Astrocyte (in vitro differentiated cells and primary cell): ENCODE results near the gene SCRN2. TPM values are rescaled to one million over a fixed set of nuclear protein-coding genes. Genes with fewer than 3 reads are reported as not detected.
A peak's percentile ranks its signal among the peaks of the same experiment; 100 is the strongest.

Experiments used
- DNase-seq: peaks from one replicate; pipeline ENCODE4 v3.0.0-alpha.2; 2010; ENCODE audit warnings: low read depth
- FAIRE-seq: peaks from 2 replicates; lab custom pipeline; 2011; peaks lifted over from hg19 to GRCh38; lab: Jason Lieb, UNC
- H2AFZ ChIP-seq: 2 replicates; pipeline ENCODE4 v1.6.0; 2012; ENCODE audit warnings: low read depth, low read length, inconsistent platforms
- H3K27ac ChIP-seq: 2 replicates; pipeline ENCODE4 v1.5.1; 2011; ENCODE audit warnings: low read depth, low read length, inconsistent platforms
- H3K27me3 ChIP-seq: 2 replicates; pipeline ENCODE4 v1.6.0; 2011; ENCODE audit warnings: low read length, inconsistent platforms; ENCODE audit not compliant: insufficient read depth
- H3K36me3 ChIP-seq: 2 replicates; pipeline ENCODE4 v1.5.1; 2011; ENCODE audit warnings: low read length, inconsistent platforms; ENCODE audit not compliant: insufficient read depth
- H3K4me1 ChIP-seq: 2 replicates; pipeline ENCODE4 v1.5.1; 2011; ENCODE audit warnings: low read length, inconsistent platforms; ENCODE audit not compliant: insufficient read depth
- H3K4me2 ChIP-seq: 2 replicates; pipeline ENCODE4 v1.6.0; 2012; ENCODE audit warnings: low read length, inconsistent platforms
- H3K4me3 ChIP-seq: 2 replicates; pipeline ENCODE4 v1.5.1; 2011; ENCODE audit warnings: low read depth, mild to moderate bottlenecking, low read length, inconsistent platforms; ENCODE audit not compliant: insufficient read depth
- H3K79me2 ChIP-seq: 2 replicates; pipeline ENCODE4 v1.6.0; 2012; ENCODE audit warnings: mild to moderate bottlenecking, low read length, inconsistent platforms; ENCODE audit not compliant: insufficient read depth
- H3K9ac ChIP-seq: 2 replicates; pipeline ENCODE4 v1.6.0; 2012; ENCODE audit warnings: mild to moderate bottlenecking, low read length, inconsistent platforms
- H3K9me3 ChIP-seq: 2 replicates; pipeline ENCODE4 v1.5.1; 2012; ENCODE audit warnings: low read depth, mild to moderate bottlenecking, low read length, inconsistent platforms; ENCODE audit not compliant: insufficient read depth
- H4K20me1 ChIP-seq: 2 replicates; pipeline ENCODE4 v1.6.0; 2012; ENCODE audit warnings: low read length, inconsistent platforms; ENCODE audit not compliant: insufficient read depth
- H3K27ac Mint-ChIP-seq: one replicate; pipeline ENCODE4 v1.8.0; 2021; ENCODE audit warnings: mild to moderate bottlenecking, mixed read lengths; ENCODE audit not compliant: unreplicated experiment
- H3K27me3 Mint-ChIP-seq: one replicate; pipeline ENCODE4 v1.8.0; 2021; ENCODE audit warnings: low read depth, mixed read lengths; ENCODE audit not compliant: unreplicated experiment
- H3K36me3 Mint-ChIP-seq: one replicate; pipeline ENCODE4 v1.8.0; 2021; ENCODE audit warnings: low read depth, mixed read lengths; ENCODE audit not compliant: unreplicated experiment
- H3K4me1 Mint-ChIP-seq: one replicate; pipeline ENCODE4 v1.8.0; 2021; ENCODE audit warnings: low read depth, mixed read lengths; ENCODE audit not compliant: unreplicated experiment
- H3K4me3 Mint-ChIP-seq: one replicate; pipeline ENCODE4 v1.8.0; 2021; ENCODE audit warnings: mild to moderate bottlenecking, moderate library complexity, mixed read lengths; ENCODE audit not compliant: unreplicated experiment
- H3K9me3 Mint-ChIP-seq: one replicate; pipeline ENCODE4 v1.8.0; 2021; ENCODE audit warnings: mild to moderate bottlenecking, mixed read lengths; ENCODE audit not compliant: unreplicated experiment
- EZH2 ChIP-seq: IDR thresholded peaks from 2 replicates; pipeline ENCODE4 v1.6.1; 2012; ENCODE audit warnings: mild to moderate bottlenecking, low read length, inconsistent platforms; ENCODE audit not compliant: insufficient read depth
- total RNA-seq: library from RNA; stranded (reverse); gene quantifications from 2 replicates; pipeline ENCODE4 v1.2.1, GENCODE V29; 2021
- TF ChIP-seq, protein P1 (sequence below): IDR thresholded peaks from 2 replicates; pipeline ENCODE4 v1.5.1; 2011; ENCODE audit warnings: low read depth, mild to moderate bottlenecking, inconsistent platforms, low read length, moderate library complexity; ENCODE audit not compliant: insufficient read depth

Gene SCRN2
- total RNA-seq, 1 donor from 2014 or later, result 17.5 TPM

DNA sequence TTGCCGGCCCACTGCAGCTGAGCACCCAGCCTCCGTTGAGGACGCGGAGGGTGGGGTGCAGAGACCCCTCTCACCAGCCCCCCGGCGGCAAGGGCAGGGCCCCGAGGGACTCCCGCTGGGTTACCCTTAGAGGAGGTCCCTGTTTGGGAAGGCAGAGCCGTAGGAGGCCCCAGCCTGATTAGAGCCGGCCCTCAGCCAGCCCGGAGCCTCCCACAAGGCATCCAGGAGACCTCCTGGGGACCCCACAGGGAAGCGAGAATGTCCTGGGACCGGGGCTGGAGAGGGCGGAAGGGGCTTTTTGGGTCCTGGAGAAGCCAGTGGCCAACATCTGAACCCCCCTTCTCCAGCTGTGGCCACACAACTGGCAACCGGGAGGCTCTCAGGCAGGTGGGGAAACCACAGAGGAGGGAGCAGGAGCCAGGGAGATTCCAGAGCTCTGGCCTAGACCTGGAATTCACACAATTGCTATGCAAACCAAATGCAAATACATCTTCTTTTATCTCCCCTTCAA is 31.6 kb upstream of the SCRN2 start:
- Histone ChIP-seq H3K36me3 (no peaks in the 10 kb centered on the region), H3K4me3 (no peak overlapping the region), H3K9me3 (no peaks in the 10 kb centered on the region), H3K4me2 (peak overlapping the region; percentile 63), H3K9ac (peak overlapping the region; percentile 10), H2AFZ (no peak overlapping the region), H3K27ac (no peak overlapping the region), H3K27me3 (peaks cover 56% of the 10 kb centered on the region), H3K4me1 (peaks cover 4% of the 10 kb centered on the region), H4K20me1 (no peaks in the 10 kb centered on the region), H3K79me2 (no peaks in the 10 kb centered on the region)
- peaks cover 2% of the 10 kb centered on the region for H3K36me3 Mint-ChIP-seq
- TF ChIP-seq EZH2, result peak; percentile 70
- TF ChIP-seq, protein P1, sequence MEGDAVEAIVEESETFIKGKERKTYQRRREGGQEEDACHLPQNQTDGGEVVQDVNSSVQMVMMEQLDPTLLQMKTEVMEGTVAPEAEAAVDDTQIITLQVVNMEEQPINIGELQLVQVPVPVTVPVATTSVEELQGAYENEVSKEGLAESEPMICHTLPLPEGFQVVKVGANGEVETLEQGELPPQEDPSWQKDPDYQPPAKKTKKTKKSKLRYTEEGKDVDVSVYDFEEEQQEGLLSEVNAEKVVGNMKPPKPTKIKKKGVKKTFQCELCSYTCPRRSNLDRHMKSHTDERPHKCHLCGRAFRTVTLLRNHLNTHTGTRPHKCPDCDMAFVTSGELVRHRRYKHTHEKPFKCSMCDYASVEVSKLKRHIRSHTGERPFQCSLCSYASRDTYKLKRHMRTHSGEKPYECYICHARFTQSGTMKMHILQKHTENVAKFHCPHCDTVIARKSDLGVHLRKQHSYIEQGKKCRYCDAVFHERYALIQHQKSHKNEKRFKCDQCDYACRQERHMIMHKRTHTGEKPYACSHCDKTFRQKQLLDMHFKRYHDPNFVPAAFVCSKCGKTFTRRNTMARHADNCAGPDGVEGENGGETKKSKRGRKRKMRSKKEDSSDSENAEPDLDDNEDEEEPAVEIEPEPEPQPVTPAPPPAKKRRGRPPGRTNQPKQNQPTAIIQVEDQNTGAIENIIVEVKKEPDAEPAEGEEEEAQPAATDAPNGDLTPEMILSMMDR, result no peak
- no peak overlapping the region for H3K27ac Mint-ChIP-seq
- peaks cover 30% of the 10 kb centered on the region for H3K27me3 Mint-ChIP-seq
- peak; percentile 57 for DNase-seq
- H3K4me3 Mint-ChIP-seq, result no peak overlapping the region
- no peak for FAIRE-seq
- H3K4me1 Mint-ChIP-seq, result peaks cover 17% of the 10 kb centered on the region
- peaks cover 3% of the 10 kb centered on the region for H3K9me3 Mint-ChIP-seq

DNA sequence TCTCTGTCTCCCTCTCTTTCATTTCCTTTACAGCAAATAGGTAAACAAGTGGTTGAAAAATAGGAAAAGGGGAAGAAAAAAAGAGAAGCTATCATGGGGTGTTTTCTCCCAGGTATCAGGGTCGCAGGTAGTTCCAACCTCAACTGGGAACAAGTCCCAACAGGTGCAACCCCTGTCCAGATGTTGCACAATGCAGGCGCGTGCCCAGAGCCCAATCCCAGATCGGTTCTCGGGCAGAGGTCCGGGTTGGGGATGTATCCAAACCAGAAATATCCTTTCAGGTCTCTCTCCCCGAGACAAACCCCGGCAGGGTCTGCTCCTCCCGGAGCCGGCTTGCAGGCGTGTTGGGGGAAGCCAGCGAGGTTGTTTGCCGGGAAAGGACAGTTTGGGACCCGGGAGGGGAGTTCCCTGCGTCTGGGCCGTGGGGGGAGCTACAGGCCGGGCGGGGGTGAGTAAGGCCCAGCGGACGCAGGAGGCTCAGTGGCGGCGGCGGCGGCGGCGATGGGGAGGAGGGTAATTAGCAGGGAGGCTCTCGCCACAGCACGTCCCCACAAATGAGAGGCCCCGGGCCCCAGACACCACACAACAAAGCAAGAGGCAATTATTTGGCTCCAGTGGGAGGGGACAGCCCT is 31.1 kb upstream of the SCRN2 start:
- Mint-ChIP-seq H3K4me3 (peak overlapping the region; percentile 54), H3K4me1 (peaks cover 15% of the 10 kb centered on the region), H3K27ac (no peak overlapping the region), H3K9me3 (peaks cover 3% of the 10 kb centered on the region), H3K36me3 (peaks cover 2% of the 10 kb centered on the region), H3K27me3 (peaks cover 36% of the 10 kb centered on the region)
- Histone ChIP-seq H3K36me3 (no peaks in the 10 kb centered on the region), H3K4me2 (peak overlapping the region; percentile 63), H2AFZ (peak overlapping the region; percentile 37), H3K9ac (peak overlapping the region; percentile 10), H4K20me1 (no peaks in the 10 kb centered on the region), H3K4me3 (no peak overlapping the region), H3K79me2 (no peaks in the 10 kb centered on the region), H3K9me3 (no peaks in the 10 kb centered on the region), H3K27ac (no peak overlapping the region), H3K27me3 (peaks cover 56% of the 10 kb centered on the region), H3K4me1 (peaks cover 4% of the 10 kb centered on the region)
- no peak for FAIRE-seq
- no peak for TF ChIP-seq EZH2
- TF ChIP-seq, protein P1, result no peak
- DNase-seq, result no peak

DNA sequence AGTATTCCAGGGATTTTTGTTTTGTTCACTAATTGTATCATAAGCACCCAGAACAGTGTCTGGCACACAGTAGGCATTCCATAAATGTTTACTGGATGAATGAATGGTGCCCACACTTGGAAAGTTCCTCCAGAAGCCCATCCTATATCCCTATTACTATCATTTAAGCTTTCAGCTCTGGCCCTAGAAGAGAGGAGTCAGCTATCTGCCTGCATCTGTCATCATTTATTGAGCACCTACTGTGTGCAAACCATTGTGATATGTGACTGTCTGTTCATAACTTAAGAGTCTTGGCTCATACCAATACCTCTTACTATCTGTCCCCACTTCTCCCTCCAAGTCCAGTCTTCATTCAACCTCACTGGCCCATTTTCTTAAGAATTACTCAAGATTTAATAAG is 30.0 kb upstream of the SCRN2 start:
- H2AFZ ChIP-seq, result no peak overlapping the region

More for the DNA sequence above, 30.0 kb upstream of the SCRN2 start:
- no peak overlapping the region for H3K4me2 ChIP-seq
- peaks cover 4% of the 10 kb centered on the region for H3K4me1 ChIP-seq
- no peak overlapping the region for H3K4me3 Mint-ChIP-seq
- H4K20me1 ChIP-seq, result no peaks in the 10 kb centered on the region
- H3K27me3 Mint-ChIP-seq, result peaks cover 40% of the 10 kb centered on the region
- H3K27ac ChIP-seq, result no peak overlapping the region
- H3K9ac ChIP-seq, result no peak overlapping the region
- FAIRE-seq (no peak), DNase-seq (no peak)
- H3K9me3 Mint-ChIP-seq, result peaks cover 3% of the 10 kb centered on the region
- H3K4me3 ChIP-seq, result no peak overlapping the region
- H3K9me3 ChIP-seq, result no peaks in the 10 kb centered on the region
- no peak for TF ChIP-seq EZH2
- TF ChIP-seq, protein P1, result no peak
- peaks cover 56% of the 10 kb centered on the region for H3K27me3 ChIP-seq
- peaks cover 15% of the 10 kb centered on the region for H3K4me1 Mint-ChIP-seq
- H3K27ac Mint-ChIP-seq, result no peak overlapping the region
- no peaks in the 10 kb centered on the region for H3K36me3 ChIP-seq
- no peaks in the 10 kb centered on the region for H3K79me2 ChIP-seq
- peaks cover 4% of the 10 kb centered on the region for H3K36me3 Mint-ChIP-seq
